ENCODE data around the gene CCNJ.

CCNJ gene

GRCh38 chr10:96056787-96057186 lies 13.4 kb downstream of the CCNJ start:
- DNase-seq (ENCODE audit: low read depth in 2 of 2) = no peak

- DNase-seq (ENCODE audit: low read depth in 2 of 2) = no peak
These were observed 17.8 kb downstream of the CCNJ start for GRCh38 chr10:96061232-96061631.

- no peak for DNase-seq (ENCODE audit: low read depth in 2 of 2)
These were observed 29.3 kb downstream of the CCNJ start for GRCh38 chr10:96072674-96073073.

DNA sequence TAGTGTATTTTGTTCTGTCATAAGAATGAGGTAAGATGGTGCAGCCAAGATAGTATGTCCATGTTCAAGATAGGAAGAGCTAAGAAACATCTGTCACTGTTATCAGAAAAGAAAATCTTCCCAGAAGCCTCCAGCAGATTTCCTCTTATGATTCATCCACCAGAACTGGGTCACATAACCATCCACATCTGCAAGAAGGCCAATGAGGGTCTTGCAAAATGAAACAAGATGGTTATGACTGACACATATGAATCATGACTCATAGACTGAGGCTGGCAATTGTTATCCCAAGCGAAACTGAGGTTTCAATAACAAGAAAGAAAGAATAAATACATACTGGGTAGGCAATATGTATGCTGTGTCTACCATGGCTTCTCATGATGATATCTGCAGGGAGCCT lies 30.3 kb downstream of the CCNJ start:
- DNase-seq (ENCODE audit: low read depth in 2 of 2) = no peak

- no peak for DNase-seq (ENCODE audit: low read depth in 2 of 2)
These were observed 31.4 kb downstream of the CCNJ start for GRCh38 chr10:96074776-96075175.

DNA sequence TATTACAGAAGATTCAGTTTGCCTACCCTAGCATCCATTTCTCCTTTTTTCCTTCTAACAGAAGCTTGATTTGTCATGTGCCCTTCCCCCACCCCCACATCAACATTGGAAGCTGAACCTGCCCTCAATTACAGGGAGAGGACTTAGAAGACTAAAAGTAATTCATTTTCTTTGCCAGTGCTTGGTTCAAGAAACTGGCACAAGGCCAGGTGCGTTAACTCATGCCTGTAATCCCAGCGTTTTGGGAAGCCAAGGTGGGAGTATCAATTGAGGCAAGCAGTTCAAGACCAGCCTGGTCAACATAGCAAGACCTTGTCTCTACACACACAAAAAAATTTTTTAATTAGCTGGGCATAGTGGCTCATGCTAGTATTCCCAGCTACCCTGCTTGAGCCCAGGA lies 32.6 kb downstream of the CCNJ start:
- DNase-seq (ENCODE audit: low read depth in 2 of 2) = no peak

GRCh38 chr10:96077156-96077555 lies 33.8 kb downstream of the CCNJ start:
- no peak for DNase-seq (ENCODE audit: low read depth in 2 of 2)

DNA sequence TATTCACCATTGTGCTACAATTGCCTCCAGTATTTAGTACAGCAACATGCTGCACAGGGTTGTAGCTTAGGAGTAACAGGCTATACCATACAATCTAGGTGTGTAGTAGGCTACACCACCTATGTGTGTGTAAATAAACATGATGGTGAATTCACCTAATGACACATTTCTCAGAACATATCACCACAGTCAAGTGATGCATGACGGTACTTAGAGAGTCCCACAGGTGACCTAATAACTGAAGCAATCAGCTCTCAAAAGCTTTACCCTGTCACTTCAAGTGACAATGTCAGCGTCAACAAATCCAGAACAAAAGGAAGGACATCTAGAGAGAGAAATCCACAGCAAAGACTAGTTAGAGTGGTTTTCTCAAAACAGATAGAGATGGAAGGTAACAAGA lies 38.8 kb downstream of the CCNJ start:
- DNase-seq (ENCODE audit: low read depth in 2 of 2) = no peak

DNA sequence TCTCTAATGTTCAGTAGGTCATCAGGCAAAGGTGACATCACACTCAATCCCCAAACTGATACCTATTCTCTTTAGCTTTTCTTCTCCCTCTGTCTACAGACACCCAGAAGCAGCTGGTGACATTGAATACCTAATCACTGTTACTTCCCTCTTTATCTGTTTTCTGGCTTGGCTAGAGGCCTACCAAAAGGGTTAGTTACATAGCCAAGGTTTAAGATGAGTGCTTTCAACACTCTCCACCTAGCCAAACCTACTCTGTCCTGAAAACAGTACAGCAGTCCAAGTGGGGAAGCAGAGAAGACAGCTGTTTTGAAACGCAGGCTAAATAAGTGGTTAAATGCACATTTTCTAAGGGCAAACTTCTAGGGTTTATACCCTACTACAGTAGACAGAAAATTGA lies 39.4 kb downstream of the CCNJ start:
- DNase-seq (ENCODE audit: low read depth in 2 of 2) = no peak

GRCh38 chr10:96089116-96089515 lies 45.7 kb downstream of the CCNJ start:
- DNase-seq (ENCODE audit: low read depth in 2 of 2) = no peak

- DNase-seq (ENCODE audit: low read depth in 2 of 2) = peak; percentile 84 to 85
These were observed 46.5 kb downstream of the CCNJ start for GRCh38 chr10:96089670-96090462.

DNA sequence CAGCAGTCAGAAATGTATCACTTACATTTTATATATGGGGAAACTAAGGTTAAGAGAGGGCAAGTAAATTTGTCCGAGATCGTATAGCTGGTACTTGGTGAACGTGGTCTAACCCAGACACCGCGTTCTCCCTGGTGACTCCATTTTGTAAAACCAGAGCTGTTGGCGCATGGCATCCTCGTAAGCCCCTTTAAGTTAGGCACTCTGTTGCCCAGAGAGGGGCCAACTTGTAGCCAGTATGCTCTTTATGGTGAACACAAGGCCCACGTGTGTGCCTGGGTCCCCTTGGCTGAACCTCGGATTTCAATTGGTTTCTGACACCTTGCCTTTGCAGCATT lies 47.0 kb downstream of the CCNJ start:
- DNase-seq (ENCODE audit: low read depth in 2 of 2) = no peak

GRCh38 chr10:96092999-96093767 lies 49.8 kb downstream of the CCNJ start:
- no peak for DNase-seq (ENCODE audit: low read depth in 2 of 2)

DNA sequence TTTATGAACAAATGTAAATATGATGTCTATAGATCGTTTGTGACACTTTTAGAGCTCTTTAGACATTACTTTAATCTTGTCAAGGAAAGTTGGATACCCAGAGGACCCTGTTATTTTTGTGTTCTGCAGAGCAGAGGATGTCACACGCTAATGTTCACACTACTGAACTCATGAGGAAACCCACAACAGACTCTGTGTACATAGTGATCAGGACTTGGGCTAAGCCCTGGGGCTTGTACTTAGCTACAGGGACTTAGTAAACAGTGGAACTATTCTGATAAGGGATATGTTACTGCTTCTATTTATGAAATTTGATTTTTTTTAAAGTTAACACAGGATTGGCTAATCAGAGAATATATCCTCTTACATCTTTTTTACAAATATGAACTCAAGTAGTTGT lies 50.6 kb downstream of the CCNJ start:
- DNase-seq (ENCODE audit: low read depth in 2 of 2) = no peak

DNA sequence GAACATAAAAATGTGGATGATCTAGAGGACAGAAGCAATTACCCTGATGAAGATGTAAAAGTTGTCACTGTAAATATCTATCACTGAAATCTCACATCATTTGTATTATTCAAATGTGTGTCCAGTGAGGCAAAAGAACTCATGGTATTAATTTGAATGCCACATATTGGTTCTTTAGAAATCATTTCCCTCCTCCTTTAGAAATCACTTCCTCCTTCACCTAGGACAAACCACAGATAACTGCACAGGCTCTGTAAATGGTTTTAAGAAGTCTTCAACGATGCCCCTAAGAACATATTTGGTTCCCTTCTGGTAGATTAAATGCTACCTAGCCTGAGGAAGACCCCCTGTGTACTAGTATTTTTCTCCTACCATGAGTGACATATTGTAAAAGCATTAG lies 53.6 kb downstream of the CCNJ start:
- no peak for DNase-seq (ENCODE audit: low read depth in 2 of 2)

GRCh38 chr10:96097865-96098264 lies 54.5 kb downstream of the CCNJ start:
- no peak for DNase-seq (ENCODE audit: low read depth in 2 of 2)

DNA sequence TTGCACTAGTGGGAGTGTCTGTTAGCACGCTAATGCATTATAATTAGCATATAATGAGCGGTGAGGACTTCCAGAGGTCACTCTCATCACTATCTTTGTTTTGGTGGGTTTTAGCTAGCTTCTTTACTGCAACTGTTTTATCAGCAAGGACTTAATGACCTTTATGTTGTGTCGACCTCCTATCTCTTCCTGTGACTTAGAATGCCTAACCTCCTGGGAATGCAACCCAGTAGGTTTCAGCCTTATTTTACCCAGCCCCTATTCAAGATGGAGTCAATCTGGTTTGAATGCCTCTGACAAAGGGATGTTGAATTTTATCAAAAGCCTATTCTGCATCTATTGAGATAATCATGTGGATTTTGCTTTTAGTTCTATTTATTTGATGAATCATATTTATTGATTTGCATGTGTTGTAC lies 64.2 kb downstream of the CCNJ start:
- DNase-seq (ENCODE audit: low read depth in 2 of 2) = no peak

Measured in stimulated activated CD8-positive, alpha-beta memory T cell treated with anti-CD3 and anti-CD28 coated beads, Interleukin-15, amount 100 ng/mL, for 4 hours (primary cell).